Heart left ventricle (tissue), 16 donors: Measurements from ENCODE around the gene TTR. TPM values are rescaled to one million over a fixed set of nuclear protein-coding genes. Genes with fewer than 3 reads are reported as not detected.

Source experiments
- ATAC-seq, 4 donors: fragments of 200-7000 bp; cut with Tn5 transposase; one replicate each; pipeline ENCODE4 v1.9.1; 2020 to 2022; ENCODE audit warnings: moderate library complexity in 4 of 4, mild to moderate bottlenecking in 3 of 4, moderate number of reproducible peaks in 1 of 4
- DNase-seq, 5 donors: peaks; one replicate each; pipeline ENCODE4 v3.0.0-alpha.2; 2020
- H3K27ac ChIP-seq, 12 donors: fragments of 200-600 bp; sonication (generic) in 4 of 12; one replicate each; pipeline versions ENCODE4 v1.5.0 to v1.8.0; 2016 to 2022; ENCODE audit warnings: mild to moderate bottlenecking in 2 of 12
- H3K27me3 ChIP-seq, 9 donors: fragments of 200-600 bp; sonication (generic) in 2 of 9; one replicate each; pipeline versions ENCODE4 v1.5.1 to v1.8.0; 2016 to 2022; ENCODE audit warnings: mild to moderate bottlenecking in 3 of 9
- H3K36me3 ChIP-seq, 9 donors: fragments of 200-600 bp; sonication (generic) in 2 of 9; one replicate each; pipeline versions ENCODE4 v1.5.0 to v1.8.0; 2018 to 2022; ENCODE audit warnings: mild to moderate bottlenecking in 2 of 9
- H3K4me1 ChIP-seq, 12 donors: fragments of 200-600 bp; sonication (generic) in 4 of 12; one replicate each; pipeline versions ENCODE4 v1.5.0 to v1.8.0; 2016 to 2022; ENCODE audit warnings: mild to moderate bottlenecking in 3 of 12
- H3K4me3 ChIP-seq, 12 donors: fragments of 200-600 bp; sonication (generic) in 4 of 12; one replicate each; pipeline versions ENCODE4 v1.5.0 to v1.8.0; 2017 to 2022; ENCODE audit warnings: mild to moderate bottlenecking in 9 of 12, moderate library complexity in 4 of 12
- H3K9me3 ChIP-seq, 12 donors: fragments of 200-600 bp; sonication (generic) in 4 of 12; one replicate each; pipeline versions ENCODE4 v1.5.0 to v1.8.0; 2016 to 2022; ENCODE audit warnings: mild to moderate bottlenecking in 1 of 12
- POLR2A ChIP-seq, 2 donors: fragments of 450-650 bp; IDR thresholded peaks; one replicate each; pipeline ENCODE4 v1.6.1; 2017; ENCODE audit warnings: antibody characterized with exemption in 2 of 2, mild to moderate bottlenecking in 2 of 2, moderate library complexity in 2 of 2
- WGBS, 4 donors: extraction: QIAGEN DNeasy Blood & Tissue Kit in 2 of 4; methylation state at CpG; one replicate each; pipeline versions ENCODE4 v1.1.5 to v1.1.7; 2013 to 2018; 5-methylcytosine and 5-hydroxymethylcytosine counted together
- intact Hi-C, 10 donors: fragments of 100-400 bp; cut with DNase I; formaldehyde crosslinking; loops; one replicate each; pipeline versions ENCODE4 v1.11.1 to v1.14.2; 2022
- polyA plus RNA-seq, 2 donors: library from polyadenylated mRNA; stranded (reverse); fragments of 200-250 nt; gene quantifications; one replicate each; pipeline ENCODE4 v1.2.3, GENCODE V29; 2013
- total RNA-seq, 9 donors: library from RNA; depleted of rRNA in 2 of 9; stranded (reverse); fragments of >200 nt in 2 of 9; fragmentation: NEBNext Ultra II Directional in 3 of 9; extraction: Animal tissue kit (Norgen Biotek cat#: 25700) in 3 of 9; gene quantifications; one replicate each; pipeline versions ENCODE4 v1.1.0 to v1.2.4, GENCODE V29; 2016 to 2023
- TF ChIP-seq, protein P1 (sequence below), 12 donors: fragments of 200-600 bp; sonication (generic) in 4 of 12; IDR thresholded peaks; one replicate each; pipeline versions ENCODE4 v1.5.0 to v1.8.0; 2018 to 2022; ENCODE audit warnings: antibody characterized with exemption in 12 of 12, mild to moderate bottlenecking in 5 of 12
- donor health status: ischemic (EF 13 %, LVEDD 7.1; RV severe dilation, severe dysfunction).
- donor health status: healthy with polysubstance abuse.
- donor health status: DM: no; HTN: yes; CAD: no.
- donor health status: DM: no; HTN: no; CAD: no.
- donor health status: ischemic (EF 25% LVEDD 6.9; RV normal size, moderate dysfunction).
- donor health status: ischemic (EF 25% LVEDD 5.7; RV mildly dilated, moderate dysfunction).
- donor health status: healthy.
- donor health status: DM: yes; HTN: yes; CAD: no.
- donor health status: ischemic (EF 35%, LVEDD 5.7; RV mildly dilated, moderate dysfunction).
- donor health status: nonischemic (EF 11% LVEDD 7.7; RV severe dilation, severe dysfunction).
- donor health status: DM: yes; HTN: yes; CAD: no.
- donor health status: PGD.
- donor health status: ischemic (EF 29% LVEDD 5.4; RV normal size, mild dysfunction).
- donor health status: nonischemic (EF 23%, LVEDD 6.1; RV moderate dilation, normal function).

The TTR gene
- total and polyA plus RNA-seq, 11 donors: 0.19 TPM; not detected in 10

DNA sequence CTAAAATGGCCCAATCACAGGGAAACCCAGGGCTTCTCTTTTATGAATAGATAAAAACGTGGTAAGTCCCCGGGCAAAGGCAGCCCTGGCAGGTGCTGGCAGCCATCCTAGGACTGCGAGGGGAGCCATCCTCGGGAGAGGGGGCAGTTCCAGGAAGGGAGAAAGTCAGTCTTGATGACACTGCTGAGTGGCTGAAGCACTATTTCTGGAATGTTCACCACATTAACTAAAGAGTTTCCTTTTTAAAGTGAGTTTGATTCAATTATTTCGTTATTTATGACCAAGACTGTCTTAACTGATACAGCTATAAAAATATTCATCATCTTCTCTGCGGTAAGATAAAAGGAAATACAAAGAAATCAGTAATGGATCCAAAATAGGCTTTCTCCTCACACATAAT is 20.4 kb downstream of the TTR start:
- no peaks in the 10 kb centered on the region for H3K9me3 ChIP-seq
- H3K4me1 ChIP-seq: peaks cover 0 to 22% (median 0%) of the 10 kb centered on the region in 12 donors
- peak in 2 of 4 donors; percentile 38 to 45 for ATAC-seq
- intact Hi-C loops: loop anchor here in 1 of 10 donors (10.0 kb wide), 1 partner anchor 57 kb away; no protein-coding TSS in a partner anchor
- no peaks in the 10 kb centered on the region for H3K36me3 ChIP-seq
- no peak overlapping the region for H3K4me3 ChIP-seq
- TF ChIP-seq, protein P1, sequence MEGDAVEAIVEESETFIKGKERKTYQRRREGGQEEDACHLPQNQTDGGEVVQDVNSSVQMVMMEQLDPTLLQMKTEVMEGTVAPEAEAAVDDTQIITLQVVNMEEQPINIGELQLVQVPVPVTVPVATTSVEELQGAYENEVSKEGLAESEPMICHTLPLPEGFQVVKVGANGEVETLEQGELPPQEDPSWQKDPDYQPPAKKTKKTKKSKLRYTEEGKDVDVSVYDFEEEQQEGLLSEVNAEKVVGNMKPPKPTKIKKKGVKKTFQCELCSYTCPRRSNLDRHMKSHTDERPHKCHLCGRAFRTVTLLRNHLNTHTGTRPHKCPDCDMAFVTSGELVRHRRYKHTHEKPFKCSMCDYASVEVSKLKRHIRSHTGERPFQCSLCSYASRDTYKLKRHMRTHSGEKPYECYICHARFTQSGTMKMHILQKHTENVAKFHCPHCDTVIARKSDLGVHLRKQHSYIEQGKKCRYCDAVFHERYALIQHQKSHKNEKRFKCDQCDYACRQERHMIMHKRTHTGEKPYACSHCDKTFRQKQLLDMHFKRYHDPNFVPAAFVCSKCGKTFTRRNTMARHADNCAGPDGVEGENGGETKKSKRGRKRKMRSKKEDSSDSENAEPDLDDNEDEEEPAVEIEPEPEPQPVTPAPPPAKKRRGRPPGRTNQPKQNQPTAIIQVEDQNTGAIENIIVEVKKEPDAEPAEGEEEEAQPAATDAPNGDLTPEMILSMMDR (IDR thresholded peaks at IDR 0.05): no peak
- no peak for TF ChIP-seq POLR2A (IDR thresholded peaks at IDR 0.05)
- no peak for DNase-seq
- H3K27ac ChIP-seq: no peak overlapping the region
- WGBS, 4 donors: 34 to 40% (median 36%) methylated on average over 6 of the region's 6 CpGs
- no peaks in the 10 kb centered on the region for H3K27me3 ChIP-seq

DNA sequence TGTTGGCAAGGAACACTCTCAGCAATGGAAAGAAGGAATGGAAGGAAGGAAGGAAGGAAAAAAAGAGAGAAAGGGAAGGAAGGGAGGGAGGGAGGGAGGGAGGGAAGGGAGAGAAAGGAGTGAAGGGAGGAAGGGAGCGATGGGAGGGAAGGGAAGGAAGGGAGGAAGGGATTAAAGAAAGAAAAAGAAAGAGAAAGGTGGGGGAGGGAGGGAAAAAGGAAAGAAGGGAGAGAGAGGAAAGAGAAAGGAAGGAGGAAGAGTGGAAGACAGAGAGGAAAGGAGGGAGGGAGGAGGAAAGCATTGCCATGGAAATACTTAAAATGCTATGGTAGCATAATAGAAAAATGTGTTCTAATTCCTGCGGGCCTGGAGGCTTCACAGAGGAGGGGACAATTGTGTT is 22.4 kb downstream of the TTR start:
- ATAC-seq: no peak
- WGBS, 4 donors: 61 to 87% (median 82%) methylated on average over 2 of the region's 2 CpGs

DNA sequence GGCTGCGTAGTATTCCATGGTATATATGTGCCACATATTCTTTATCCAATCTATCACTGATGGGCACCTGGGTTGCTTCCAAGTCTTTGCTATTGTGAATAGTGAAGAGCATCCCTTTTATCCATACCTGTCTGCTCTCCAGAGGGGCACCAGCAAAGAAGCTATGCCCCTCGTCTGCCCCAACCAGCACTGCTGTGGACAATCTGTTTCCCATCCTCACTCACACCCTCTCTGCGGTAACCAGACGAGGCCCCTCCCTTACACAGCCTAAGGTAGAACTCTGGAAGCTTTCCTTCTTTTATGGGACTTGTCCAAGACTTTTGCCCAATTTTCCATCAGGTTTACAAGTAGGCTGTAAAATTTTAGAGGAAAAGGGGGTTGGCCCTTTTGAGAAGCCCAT is 24.9 kb downstream of the TTR start:
- no peak for DNase-seq

More for the DNA sequence above, 22.4 kb downstream of the TTR start:
- Histone ChIP-seq H3K27ac (no peak overlapping the region), H3K9me3 (no peaks in the 10 kb centered on the region), H3K4me3 (no peak overlapping the region), H3K36me3 (no peaks in the 10 kb centered on the region), H3K4me1 (peaks cover 0 to 22% (median 0%) of the 10 kb centered on the region in 12 donors), H3K27me3 (no peaks in the 10 kb centered on the region)
- intact Hi-C loops: loop anchor here in 1 of 10 donors (10.0 kb wide), 1 partner anchor 59 kb away; no protein-coding TSS in a partner anchor
- no peak for TF ChIP-seq POLR2A (IDR thresholded peaks at IDR 0.05)
- TF ChIP-seq, protein P1 (IDR thresholded peaks at IDR 0.05): no peak
- no peak for DNase-seq

DNA sequence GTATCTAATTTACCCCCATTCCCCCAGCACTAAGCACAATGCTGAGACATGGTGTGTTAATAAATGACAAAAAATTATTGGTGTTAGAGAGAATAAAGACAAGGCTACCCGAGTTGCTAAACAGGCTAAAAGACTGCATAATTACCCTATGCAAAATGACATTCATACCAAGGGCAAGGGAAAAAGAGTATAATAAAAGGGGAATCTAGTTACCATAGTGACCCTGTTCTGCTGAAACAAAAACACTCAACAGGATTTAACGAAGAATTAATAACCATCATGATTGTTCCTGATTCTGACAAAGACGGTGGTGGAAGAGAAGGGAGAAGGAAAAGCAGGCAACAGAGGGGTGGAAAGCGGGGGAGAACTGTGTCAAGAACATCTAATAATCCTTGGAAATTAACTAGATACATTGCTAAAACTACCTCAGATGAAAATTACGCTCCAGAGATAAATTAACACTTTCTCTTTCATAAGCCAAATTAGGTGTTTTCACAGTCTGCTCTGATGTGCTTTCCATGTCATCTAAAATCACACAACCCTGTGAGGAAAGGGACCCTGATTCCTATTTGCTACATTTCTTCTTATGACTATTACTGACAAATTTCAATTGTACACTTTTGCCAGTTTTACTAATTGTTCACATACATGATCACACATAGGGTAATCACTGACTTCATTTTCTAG is 25.5 kb downstream of the TTR start:
- no peaks in the 10 kb centered on the region for H3K9me3 ChIP-seq
- intact Hi-C loops: loop anchor here in 1 of 10 donors (10.0 kb wide), 1 partner anchor 62 kb away; no protein-coding TSS in a partner anchor
- no peak for TF ChIP-seq POLR2A (IDR thresholded peaks at IDR 0.05)
- TF ChIP-seq, protein P1 (IDR thresholded peaks at IDR 0.05): no peak
- DNase-seq (no peak), ATAC-seq (no peak)
- H3K4me3 ChIP-seq: no peak overlapping the region
- H3K27me3 ChIP-seq: no peaks in the 10 kb centered on the region
- H3K4me1 ChIP-seq: peaks cover 0 to 2% (median 0%) of the 10 kb centered on the region in 12 donors
- H3K27ac ChIP-seq: no peak overlapping the region
- 74 to 85% (median 75%) methylated on average over 5 of the region's 5 CpGs for WGBS, 4 donors
- H3K36me3 ChIP-seq: no peaks in the 10 kb centered on the region

More for the DNA sequence above, 24.9 kb downstream of the TTR start:
- H3K36me3 ChIP-seq: no peaks in the 10 kb centered on the region
- no peaks in the 10 kb centered on the region for H3K27me3 ChIP-seq
- no peak overlapping the region for H3K4me3 ChIP-seq
- no peaks in the 10 kb centered on the region for H3K9me3 ChIP-seq
- intact Hi-C loops: loop anchor here in 1 of 10 donors (10.0 kb wide), 1 partner anchor 62 kb away; no protein-coding TSS in a partner anchor
- WGBS, 4 donors: 89 to 92% (median 90%) methylated on average over 4 of the region's 4 CpGs
- H3K27ac ChIP-seq: no peak overlapping the region
- no peak for TF ChIP-seq POLR2A (IDR thresholded peaks at IDR 0.05)
- TF ChIP-seq, protein P1 (IDR thresholded peaks at IDR 0.05): no peak
- peaks cover 0 to 7% (median 0%) of the 10 kb centered on the region in 12 donors for H3K4me1 ChIP-seq
- ATAC-seq: no peak
